GM12878 (cell line): ENCODE data around the gene LKAAEAR1. TPM values are rescaled to one million over a fixed set of nuclear protein-coding genes. Genes with fewer than 3 reads are reported as not detected.

Experiments used
- ATAC-seq: fragments of 200-7000 bp; cut with Tn5 transposase; 3 replicates; pipeline ENCODE4 v1.9.1; 2020; ENCODE audit warnings: mild to moderate bottlenecking, moderate library complexity
- BruUV-seq: library from RNA; stranded (reverse); fragments of 400-500 nt; replicated peaks from 2 replicates; lab custom pipeline; 2021; lab: Mats Ljungman, UMichigan
- CTCF ChIA-PET: fragments of 300-600 bp; sonication (Branson Sonifier 250); formaldehyde crosslinking; extraction: SDS; loops from one replicate; lab custom pipeline; 2021; ENCODE audit warnings: inconsistent platforms; lab: Yijun Ruan, JAX
- POLR2A ChIA-PET: fragments of 350-600 bp; formaldehyde crosslinking; extraction: SDS; loops from one replicate; lab custom pipeline; 2021; ENCODE audit warnings: inconsistent platforms; lab: Charles Lee
- RAD21 ChIA-PET: fragments of 300-600 bp; sonication (Branson Sonifier 250); formaldehyde crosslinking; loops from one replicate; lab custom pipeline; 2023; ENCODE audit warnings: antibody characterized with exemption; ENCODE audit not compliant: unreplicated experiment; lab: Charles Lee
- SMC1A ChIA-PET: fragments of 300-600 bp; sonication (Branson Sonifier 250); formaldehyde crosslinking; loops from one replicate; lab custom pipeline; 2023; ENCODE audit not compliant: unreplicated experiment, uncharacterized antibody; lab: Charles Lee
- DNase-seq: peaks from one replicate; pipeline ENCODE4 v3.0.0-alpha.2; 2011; ENCODE audit warnings: low read depth, low spot score
- FAIRE-seq: peaks from 3 replicates; lab custom pipeline; 2011; peaks lifted over from hg19 to GRCh38; lab: Jason Lieb, UNC
- H2AFZ ChIP-seq: 2 replicates; pipeline ENCODE4 v1.6.0; 2011; ENCODE audit warnings: low read depth, low read length, control low read depth; ENCODE audit not compliant: control insufficient read depth
- H3K27ac ChIP-seq: 2 replicates; pipeline ENCODE4 v1.5.1; 2011; ENCODE audit warnings: control low read depth; ENCODE audit not compliant: control insufficient read depth, insufficient read depth
- H3K27me3 ChIP-seq, 2 experiments: replicated peaks in 1 of 2; 2 replicates each; pipeline versions ENCODE4 v1.6.0 to v1.6.1; 2011; ENCODE audit warnings: low read length in 1 of 2; ENCODE audit not compliant: control insufficient read depth in 2 of 2, insufficient read depth in 2 of 2
- H3K36me3 ChIP-seq, 2 experiments: 2 replicates each; pipeline ENCODE4 v1.5.1; 2011; ENCODE audit warnings: low read length in 1 of 2; ENCODE audit not compliant: control insufficient read depth in 2 of 2, insufficient read depth in 2 of 2
- H3K4me1 ChIP-seq: 2 replicates; pipeline ENCODE4 v1.6.1; 2011; ENCODE audit warnings: mild to moderate bottlenecking, low read length, moderate library complexity, mixed read lengths; ENCODE audit not compliant: control insufficient read depth, insufficient read depth
- H3K4me2 ChIP-seq: 2 replicates; pipeline ENCODE4 v1.6.0; 2011; ENCODE audit warnings: control low read depth; ENCODE audit not compliant: control insufficient read depth, insufficient read depth
- H3K4me3 ChIP-seq: fragments of 200-600 bp; sonication (generic); 2 replicates; pipeline ENCODE4 v1.5.1; 2016
- H3K79me2 ChIP-seq: 2 replicates; pipeline ENCODE4 v1.6.0; 2011; ENCODE audit warnings: low read length; ENCODE audit not compliant: control insufficient read depth, insufficient read depth
- H3K9ac ChIP-seq: 2 replicates; pipeline ENCODE4 v1.8.0; 2011; ENCODE audit warnings: low read length, control low read depth, mixed read lengths; ENCODE audit not compliant: control insufficient read depth, insufficient read depth
- H3K9me3 ChIP-seq: replicated peaks from 3 replicates; pipeline ENCODE4 v1.5.1; 2011; ENCODE audit warnings: mild to moderate bottlenecking, low read length; ENCODE audit not compliant: control insufficient read depth, insufficient read depth
- H4K20me1 ChIP-seq: 2 replicates; pipeline ENCODE4 v1.6.0; 2011; ENCODE audit not compliant: control insufficient read depth, insufficient read depth
- ASH2L ChIP-seq: fragments of 300-600, 200-600 bp; sonication (generic); IDR thresholded peaks from 2 replicates; pipeline ENCODE4 v1.6.1; 2017; ENCODE audit warnings: low read depth, mild to moderate bottlenecking, borderline replicate concordance
- BCLAF1 ChIP-seq: fragments of 450-650 bp; IDR thresholded peaks from 2 replicates; pipeline ENCODE4 v1.6.1; 2017; ENCODE audit warnings: antibody characterized with exemption, mild to moderate bottlenecking, moderate library complexity
- CHD4 ChIP-seq: fragments of 200-600 bp; sonication (generic); IDR thresholded peaks from 2 replicates; pipeline ENCODE4 v1.6.1; 2016; ENCODE audit warnings: mild to moderate bottlenecking
- CREB1 ChIP-seq: IDR thresholded peaks from 2 replicates; pipeline ENCODE4 v1.6.1; 2012; ENCODE audit warnings: low read depth, mild to moderate bottlenecking, inconsistent platforms
- CTCF ChIP-seq, 3 experiments: IDR thresholded peaks in 2 of 3; conservative IDR thresholded peaks in 1 of 3; 2 replicates each; pipeline ENCODE4 v1.5.1; 2011; ENCODE audit warnings: low read depth in 3 of 3, low read length in 3 of 3, mild to moderate bottlenecking in 3 of 3, control low read depth in 2 of 3, moderate library complexity in 2 of 3, inconsistent platforms in 1 of 3, mixed read lengths in 1 of 3; ENCODE audit not compliant: control insufficient read depth in 2 of 3, insufficient read depth in 1 of 3; ENCODE audit errors: extremely low read depth in 1 of 3
- E2F4 ChIP-seq: IDR thresholded peaks from 2 replicates; pipeline ENCODE4 v1.6.1; 2012; ENCODE audit warnings: low read depth, low read length, improper control_type of control experiment
- HDAC2 ChIP-seq: fragments of 200-600 bp; sonication (generic); IDR thresholded peaks from 2 replicates; pipeline ENCODE4 v1.6.1; 2017
- LARP7 ChIP-seq: fragments of 450-650 bp; IDR thresholded peaks from 2 replicates; pipeline ENCODE4 v1.6.1; 2017; ENCODE audit warnings: mild to moderate bottlenecking
- MTA3 ChIP-seq: IDR thresholded peaks from 2 replicates; pipeline ENCODE4 v1.6.1; 2012; ENCODE audit warnings: low read length, inconsistent platforms, borderline replicate concordance
- MYB ChIP-seq: fragments of 150-350 bp; IDR thresholded peaks from 2 replicates; pipeline ENCODE4 v1.6.1; 2014; ENCODE audit warnings: mild to moderate bottlenecking, low read depth, low read length, borderline replicate concordance
- PML ChIP-seq: IDR thresholded peaks from 2 replicates; pipeline ENCODE4 v1.6.1; 2012; ENCODE audit warnings: low read length, inconsistent platforms
- POLR2AphosphoS5 ChIP-seq: IDR thresholded peaks from 2 replicates; pipeline ENCODE4 v1.6.1; 2011; ENCODE audit warnings: mild to moderate bottlenecking, low read length, inconsistent platforms
- RELA ChIP-seq: fragments of 450-650 bp; IDR thresholded peaks from 2 replicates; pipeline ENCODE4 v1.8.0; 2014; ENCODE audit warnings: borderline replicate concordance; ENCODE audit not compliant: partially characterized antibody
- WGBS: methylation state at CpG from one replicate; pipeline ENCODE4 v1.1.6; 2016; ENCODE audit warnings: low lambda C conversion rate; ENCODE audit not compliant: insufficient replicate concordance, insufficient coverage; ENCODE audit errors: missing lambda C conversion rate; 5-methylcytosine and 5-hydroxymethylcytosine counted together
- in situ Hi-C: fragments of 300-500 bp; cut with MboI; formaldehyde crosslinking; loops from 9 replicates; pipeline ENCODE4 v1.14.3; 2018; ENCODE audit warnings: mixed read lengths
- intact Hi-C: fragments of 100-400 bp; cut with micrococcal nuclease; formaldehyde crosslinking; loops from one replicate; pipeline ENCODE4 v1.14.2; 2022; ENCODE audit not compliant: unreplicated experiment
- polyA plus RNA-seq, 11 experiments: library from polyadenylated mRNA; depleted of rRNA in 4 of 11; unstranded in 6 of 11; stranded (reverse) in 5 of 11; fragments of >200 nt; fragmentation: Nextera tagmentation in 4 of 11; fragmentation: Illumina TruSeq in 1 of 11; extraction: Ambion mirVana in 4 of 11; extraction: Trizol in 1 of 11; gene quantifications; 1 replicate in 1 of 11; 2 replicates in 10 of 11; pipeline versions ENCODE4 v1.2.1 to v1.2.3, GENCODE V29; 2011 to 2016; ENCODE audit warnings: inconsistent platforms in 2 of 11, missing spikeins in 2 of 11, low read depth in 1 of 11
- total RNA-seq, 4 experiments: library from RNA; depleted of rRNA in 3 of 4; stranded (reverse); fragments of >200 nt in 3 of 4; fragmentation: Illumina TruSeq in 1 of 4; extraction: Trizol in 1 of 4; gene quantifications; 2 replicates each; pipeline versions ENCODE4 v1.2.1 to v1.2.3, GENCODE V29; 2013 to 2021

LKAAEAR1 gene
- total and polyA plus RNA-seq, 10 of the 15 experiments (the other 5 are each of a cell fraction or from before 2014, with no cell fraction given), result not detected

- Histone ChIP-seq H3K27me3 (peaks cover 4 to 8% of the 10 kb centered on the region in 2 experiments; a peak in 3 of 4 replicates), H3K79me2 (no peaks in the 10 kb centered on the region), H3K4me3 (no peak overlapping the region), H3K9me3 (no peaks in the 10 kb centered on the region), H3K4me2 (no peak overlapping the region), H2AFZ (no peak overlapping the region), H3K9ac (no peak overlapping the region), H4K20me1 (no peaks in the 10 kb centered on the region), H3K4me1 (peaks cover 28% of the 10 kb centered on the region), H3K27ac (no peak overlapping the region), H3K36me3 (no peaks in the 10 kb centered on the region)
- ChIA-PET POLR2A (interaction anchor here (0.6 kb wide), 1 partner anchor 11 kb away, joined by 3 read pairs; no protein-coding TSS in a partner anchor), SMC1A (no interaction called here), CTCF (interaction anchor here (2.2 to 9.2 kb wide), 3 partner anchors 10 to 18 kb away, joined by 5 to 108 read pairs (median 10); no protein-coding TSS in a partner anchor), RAD21 (interaction anchor here (7.1 kb wide), 1 partner anchor 12 kb away, joined by 78 read pairs; no protein-coding TSS in a partner anchor)
- WGBS, result 33% methylated on average over 9 of the region's 15 CpGs
- in situ Hi-C loops, result no loop called here
- intact Hi-C loops, result loop anchor here (10.0 kb wide), 1 partner anchor 187 kb away; the partner anchor contains the start of genes ABHD16B and TPD52L2
- no peak for ATAC-seq
- TF ChIP-seq MYB, result no peak
- TF ChIP-seq E2F4, result no peak
- TF ChIP-seq RELA, result no peak
- no peak for TF ChIP-seq HDAC2
- TF ChIP-seq CTCF (IDR thresholded peaks at IDR 0.05 in 2 of 3, conservative IDR thresholded peaks at IDR 0.05 in 1 of 3; ENCODE audit: control insufficient read depth in 2 of 3, extremely low read depth in 1 of 3, insufficient read depth in 1 of 3, low read depth in 3 of 3, low read length in 3 of 3), result no peak
- no peak for TF ChIP-seq LARP7
- TF ChIP-seq MTA3, result no peak
- no peak for TF ChIP-seq PML
- TF ChIP-seq ASH2L, result no peak
- no peak for TF ChIP-seq BCLAF1
- no peak for TF ChIP-seq CREB1
- no peak for TF ChIP-seq POLR2AphosphoS5
- TF ChIP-seq CHD4, result no peak
- no TSS peak for BruUV-seq
- no peak for DNase-seq
- FAIRE-seq, result no peak
These were observed 32.5 kb downstream of the LKAAEAR1 start for GRCh38 chr20:64051561-64052325.
